D721Med (cell line): Measurements from ENCODE around the gene TTYH1.

Experiments
- DNase-seq: peaks from one replicate; pipeline ENCODE4 v3.0.0; 2011; ENCODE audit warnings: low spot score; ENCODE audit not compliant: insufficient read length
- FAIRE-seq: peaks from 2 replicates; lab custom pipeline; 2011; peaks lifted over from hg19 to GRCh38; lab: Jason Lieb, UNC
- TF ChIP-seq, protein P1 (sequence below): IDR thresholded peaks from 2 replicates; pipeline ENCODE4 v1.5.1; 2012; ENCODE audit warnings: mild to moderate bottlenecking, control low read depth; ENCODE audit not compliant: insufficient read depth; ENCODE audit errors: missing control alignments

TTYH1 gene

DNA sequence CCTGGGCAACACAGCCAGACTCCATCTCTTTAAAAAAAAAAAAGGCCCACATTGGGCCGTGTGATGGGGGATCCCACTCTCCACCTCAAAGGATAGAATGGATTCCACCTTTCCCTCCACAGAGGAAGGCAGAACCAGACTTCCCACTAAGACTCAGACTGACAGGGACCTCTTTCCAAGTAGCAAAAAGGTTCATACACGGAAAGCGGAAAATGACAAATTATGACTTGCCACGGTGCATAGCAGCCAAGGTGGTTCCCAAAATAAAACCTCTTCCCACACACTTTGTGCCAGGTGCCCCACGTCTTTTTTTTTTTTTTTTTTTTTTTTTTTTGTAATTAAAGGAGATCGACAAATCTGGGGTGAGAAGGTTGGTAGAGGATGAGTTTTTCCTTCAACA is 14.4 kb upstream of the TTYH1 start:
- FAIRE-seq (no peak), DNase-seq (no peak)
- TF ChIP-seq, protein P1, sequence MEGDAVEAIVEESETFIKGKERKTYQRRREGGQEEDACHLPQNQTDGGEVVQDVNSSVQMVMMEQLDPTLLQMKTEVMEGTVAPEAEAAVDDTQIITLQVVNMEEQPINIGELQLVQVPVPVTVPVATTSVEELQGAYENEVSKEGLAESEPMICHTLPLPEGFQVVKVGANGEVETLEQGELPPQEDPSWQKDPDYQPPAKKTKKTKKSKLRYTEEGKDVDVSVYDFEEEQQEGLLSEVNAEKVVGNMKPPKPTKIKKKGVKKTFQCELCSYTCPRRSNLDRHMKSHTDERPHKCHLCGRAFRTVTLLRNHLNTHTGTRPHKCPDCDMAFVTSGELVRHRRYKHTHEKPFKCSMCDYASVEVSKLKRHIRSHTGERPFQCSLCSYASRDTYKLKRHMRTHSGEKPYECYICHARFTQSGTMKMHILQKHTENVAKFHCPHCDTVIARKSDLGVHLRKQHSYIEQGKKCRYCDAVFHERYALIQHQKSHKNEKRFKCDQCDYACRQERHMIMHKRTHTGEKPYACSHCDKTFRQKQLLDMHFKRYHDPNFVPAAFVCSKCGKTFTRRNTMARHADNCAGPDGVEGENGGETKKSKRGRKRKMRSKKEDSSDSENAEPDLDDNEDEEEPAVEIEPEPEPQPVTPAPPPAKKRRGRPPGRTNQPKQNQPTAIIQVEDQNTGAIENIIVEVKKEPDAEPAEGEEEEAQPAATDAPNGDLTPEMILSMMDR = no peak

- TF ChIP-seq, protein P1 = no peak
- FAIRE-seq (no peak), DNase-seq (no peak)
Measured at GRCh38 chr19:54403054-54403453, 12.2 kb upstream of the TTYH1 start.

GRCh38 chr19:54405628-54406027 is 9.6 kb upstream of the TTYH1 start:
- no peak for DNase-seq

DNA sequence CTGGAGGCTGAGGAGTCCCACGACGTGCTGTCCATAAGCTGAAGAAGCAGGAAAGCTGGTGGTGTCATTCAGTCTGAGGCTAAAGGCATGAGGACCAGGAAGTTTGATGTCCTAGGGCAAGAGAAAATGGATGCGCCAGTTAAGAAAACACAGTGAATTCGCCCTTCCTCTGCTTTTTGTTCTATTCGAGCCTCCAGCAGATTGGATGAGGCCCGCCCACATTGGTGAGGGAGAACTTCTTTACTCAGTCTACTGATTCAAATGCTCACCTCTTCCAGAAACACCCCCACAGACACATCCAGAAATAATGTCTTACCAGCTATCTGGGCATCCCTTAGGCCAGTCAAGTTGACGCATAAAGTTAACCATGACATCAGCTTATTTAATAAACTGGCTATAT is 7.5 kb upstream of the TTYH1 start:
- DNase-seq (no peak), FAIRE-seq (no peak)
- TF ChIP-seq, protein P1 = no peak

More at GRCh38 chr19:54405628-54406027, 9.6 kb upstream of the TTYH1 start:
- TF ChIP-seq, protein P1 = no peak
- no peak for FAIRE-seq

GRCh38 chr19:54408456-54409026 is 6.7 kb upstream of the TTYH1 start:
- no peak for DNase-seq
- no peak for FAIRE-seq
- TF ChIP-seq, protein P1 = no peak

DNA sequence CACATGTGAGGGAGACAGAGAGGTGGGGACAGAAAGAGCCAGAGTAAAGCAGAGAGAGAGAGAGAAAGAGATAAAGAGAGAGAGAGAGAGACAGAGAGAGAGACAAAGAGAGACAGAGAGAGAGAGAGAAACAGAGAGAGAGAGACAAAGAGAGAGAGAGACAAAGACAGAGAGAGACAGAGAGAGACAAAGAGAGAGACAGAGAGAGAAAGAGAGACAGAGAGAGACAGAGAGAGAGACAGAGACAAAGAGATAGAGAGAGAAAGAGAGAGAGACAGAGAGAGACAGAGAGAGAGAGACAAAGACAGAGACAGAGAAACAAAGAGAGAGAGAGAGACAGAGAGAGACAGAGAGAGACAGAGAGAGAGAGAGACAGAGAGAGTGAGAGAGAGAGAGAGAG is 4.2 kb upstream of the TTYH1 start:
- TF ChIP-seq, protein P1 = no peak
- FAIRE-seq (no peak), DNase-seq (no peak)

DNA sequence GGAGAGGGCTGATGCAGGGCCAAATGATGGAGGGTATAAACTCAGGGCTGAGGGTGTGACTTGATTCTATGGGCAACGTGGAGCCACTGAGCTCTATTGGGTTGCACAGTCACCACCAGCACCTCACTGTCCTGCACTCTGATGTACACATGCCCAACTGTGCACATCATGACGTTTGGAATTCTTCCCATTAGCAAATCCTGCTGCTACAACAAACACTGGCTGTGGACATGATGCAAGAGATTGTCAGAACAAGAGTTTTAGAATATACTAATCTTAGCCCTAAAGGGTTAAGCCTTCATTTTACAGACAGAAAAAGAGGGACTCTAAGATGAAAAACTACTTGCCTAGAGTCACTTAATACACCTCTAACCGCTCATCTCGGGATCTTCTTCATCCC is 2.4 kb upstream of the TTYH1 start:
- TF ChIP-seq, protein P1 = no peak
- DNase-seq (no peak), FAIRE-seq (no peak)
